Neural cell (in vitro differentiated cells): ENCODE results near the gene MYO10. TPM values are rescaled to one million over a fixed set of nuclear protein-coding genes. Genes with fewer than 3 reads are reported as not detected.

ENCODE experiments used
- H2AFZ ChIP-seq: fragments of 200-600, 300-800 bp; sonication (generic), shearing (Covaris generic); 2 replicates; pipeline ENCODE4 v1.6.0; 2014; ENCODE audit warnings: low read depth, mild to moderate bottlenecking, antibody characterized with exemption, low read length, moderate library complexity
- H3F3A ChIP-seq: fragments of 200-600 bp; shearing (Covaris generic); 2 replicates; pipeline ENCODE4 v1.6.1; 2016; ENCODE audit warnings: mild to moderate bottlenecking, moderate library complexity, mixed read lengths, antibody characterized with exemption, low read length; ENCODE audit not compliant: insufficient read depth, poor library complexity, severe bottlenecking
- H3K27ac ChIP-seq: fragments of 200-600, 300-800 bp; sonication (generic), shearing (Covaris generic); 2 replicates; pipeline ENCODE4 v1.5.1; 2014; ENCODE audit warnings: mild to moderate bottlenecking, low read length, moderate library complexity
- H3K27me3 ChIP-seq: fragments of 300-800, 200-600 bp; sonication (generic), shearing (Covaris generic); 2 replicates; pipeline ENCODE4 v1.6.0; 2014; ENCODE audit warnings: mild to moderate bottlenecking, low read depth, low read length, moderate library complexity; ENCODE audit not compliant: insufficient read depth
- H3K36me3 ChIP-seq: fragments of 300-800, 200-600 bp; sonication (generic), shearing (Covaris generic); 2 replicates; pipeline ENCODE4 v1.5.1; 2014; ENCODE audit warnings: mild to moderate bottlenecking, antibody characterized with exemption, low read length, moderate library complexity; ENCODE audit not compliant: insufficient read depth
- H3K4me2 ChIP-seq: fragments of 300-800, 200-600 bp; sonication (generic), shearing (Covaris generic); 2 replicates; pipeline ENCODE4 v1.6.0; 2014; ENCODE audit warnings: mild to moderate bottlenecking, low read length
- H3K4me3 ChIP-seq: fragments of 300-800, 200-600 bp; sonication (generic), shearing (Covaris generic); 2 replicates; pipeline ENCODE4 v1.5.1; 2014; ENCODE audit warnings: mild to moderate bottlenecking, low read length, moderate library complexity
- H3K79me2 ChIP-seq: fragments of 200-600 bp; shearing (Covaris generic); replicated peaks from 2 replicates; pipeline ENCODE4 v1.6.0; 2014; ENCODE audit warnings: mild to moderate bottlenecking, low read length, moderate library complexity; ENCODE audit not compliant: insufficient read depth
- H3K9ac ChIP-seq: fragments of 300-800, 200-600 bp; sonication (generic), shearing (Covaris generic); 2 replicates; pipeline ENCODE4 v1.6.1; 2016; ENCODE audit warnings: mild to moderate bottlenecking, low read length, mixed read lengths
- H3K9me2 ChIP-seq: fragments of 200-600 bp; shearing (Covaris generic); 2 replicates; pipeline ENCODE4 v1.6.1; 2016; ENCODE audit warnings: mild to moderate bottlenecking, low read length, mixed read lengths; ENCODE audit not compliant: insufficient read depth
- H3K9me3 ChIP-seq: fragments of 200-600, 300-800 bp; sonication (generic), shearing (Covaris generic); 2 replicates; pipeline ENCODE4 v1.6.1; 2016; ENCODE audit warnings: mild to moderate bottlenecking, mixed run types, low read length, moderate library complexity, mixed read lengths
- H4K20me1 ChIP-seq: fragments of 200-600 bp; shearing (Covaris generic); 2 replicates; pipeline ENCODE4 v1.6.1; 2016; ENCODE audit warnings: mild to moderate bottlenecking, mixed run types; ENCODE audit not compliant: insufficient read depth
- CTCF ChIP-seq: fragments of 450-650 bp; IDR thresholded peaks from 2 replicates; pipeline ENCODE4 v1.5.1; 2014; ENCODE audit warnings: antibody characterized with exemption, mild to moderate bottlenecking, moderate library complexity; ENCODE audit not compliant: poor library complexity, severe bottlenecking
- EP300 ChIP-seq: fragments of 450-650 bp; conservative IDR thresholded peaks from 2 replicates; pipeline ENCODE4 v1.6.1; 2014; ENCODE audit warnings: antibody characterized with exemption, mild to moderate bottlenecking, moderate library complexity; ENCODE audit not compliant: poor library complexity, severe bottlenecking
- EZH2 ChIP-seq: fragments of 200-600, 300-800 bp; shearing (Covaris generic), sonication (generic); IDR thresholded peaks from 2 replicates; pipeline ENCODE4 v1.6.1; 2014; ENCODE audit warnings: antibody characterized with exemption, low read length, borderline replicate concordance, mild to moderate bottlenecking; ENCODE audit not compliant: insufficient read depth, poor library complexity, severe bottlenecking
- MXI1 ChIP-seq: fragments of 450-650 bp; conservative IDR thresholded peaks from 2 replicates; pipeline ENCODE4 v1.6.1; 2014; ENCODE audit warnings: antibody characterized with exemption, mild to moderate bottlenecking; ENCODE audit not compliant: poor library complexity, severe bottlenecking
- POLR2AphosphoS5 ChIP-seq: IDR thresholded peaks from 2 replicates; pipeline ENCODE4 v1.6.1; 2012
- RAD21 ChIP-seq: fragments of 450-650 bp; conservative IDR thresholded peaks from 2 replicates; pipeline ENCODE4 v1.6.1; 2014; ENCODE audit warnings: antibody characterized with exemption, mild to moderate bottlenecking, moderate library complexity
- REST ChIP-seq: IDR thresholded peaks from 2 replicates; pipeline ENCODE4 v1.6.1; 2012; ENCODE audit warnings: borderline replicate concordance
- SMC3 ChIP-seq: fragments of 450-650 bp; conservative IDR thresholded peaks from 2 replicates; pipeline ENCODE4 v1.6.1; 2014; ENCODE audit warnings: antibody characterized with exemption, mild to moderate bottlenecking, moderate library complexity; ENCODE audit not compliant: poor library complexity
- TAF1 ChIP-seq: IDR thresholded peaks from 2 replicates; pipeline ENCODE4 v1.6.1; 2012; ENCODE audit warnings: low read depth
- polyA plus RNA-seq: library from polyadenylated mRNA; depleted of rRNA; stranded (reverse); fragments of >200 nt; gene quantifications from 2 replicates; pipeline ENCODE4 v1.2.3, GENCODE V29; 2014

The MYO10 gene
- polyA plus RNA-seq, 1 donor from 2014 or later: 3.2 TPM

GRCh38 chr5:16886793-16887345 is 49.2 kb downstream of the MYO10 start:
- no peak overlapping the region for H3K9ac ChIP-seq
- no peak overlapping the region for H3K27ac ChIP-seq
- H3K79me2 ChIP-seq: no peaks in the 10 kb centered on the region
- no peaks in the 10 kb centered on the region for H3K9me3 ChIP-seq
- H3K4me3 ChIP-seq: no peak overlapping the region
- no peaks in the 10 kb centered on the region for H4K20me1 ChIP-seq
- H3F3A ChIP-seq: no peaks in the 10 kb centered on the region
- TF ChIP-seq EZH2: no peak
- no peak for TF ChIP-seq RAD21
- TF ChIP-seq POLR2AphosphoS5: no peak
- no peak for TF ChIP-seq SMC3
- no peak for TF ChIP-seq TAF1
- TF ChIP-seq REST: no peak
- TF ChIP-seq MXI1: no peak
- TF ChIP-seq EP300: no peak
- TF ChIP-seq CTCF: no peak
- H3K27me3 ChIP-seq: no peaks in the 10 kb centered on the region
- no peaks in the 10 kb centered on the region for H3K9me2 ChIP-seq
- no peaks in the 10 kb centered on the region for H3K36me3 ChIP-seq
- H3K4me2 ChIP-seq: no peak overlapping the region
- no peak overlapping the region for H2AFZ ChIP-seq

GRCh38 chr5:16886366-16886736 is 49.7 kb downstream of the MYO10 start:
- Histone ChIP-seq H4K20me1 (no peaks in the 10 kb centered on the region), H3K36me3 (no peaks in the 10 kb centered on the region), H3K27ac (no peak overlapping the region), H3K79me2 (no peaks in the 10 kb centered on the region), H3K9me2 (no peaks in the 10 kb centered on the region), H3F3A (no peaks in the 10 kb centered on the region), H3K27me3 (no peaks in the 10 kb centered on the region), H2AFZ (no peak overlapping the region), H3K9ac (no peak overlapping the region), H3K4me2 (no peak overlapping the region), H3K4me3 (no peak overlapping the region), H3K9me3 (no peaks in the 10 kb centered on the region)
- no peak for TF ChIP-seq SMC3
- no peak for TF ChIP-seq CTCF
- TF ChIP-seq MXI1: no peak
